SU-DHL-6 (cell line): ENCODE results near the gene ANKRD13A.

Experiments
- H2AFZ ChIP-seq: fragments of 200-600 bp; sonication (generic); 2 replicates; pipeline ENCODE4 v1.6.1; 2014; ENCODE audit warnings: low read depth, mild to moderate bottlenecking, moderate library complexity, mixed read lengths, antibody characterized with exemption, low read length; ENCODE audit not compliant: severe bottlenecking
- H3F3A ChIP-seq: fragments of 200-600 bp; shearing (Covaris generic); 2 replicates; pipeline ENCODE4 v1.6.0; 2016; ENCODE audit warnings: antibody characterized with exemption, mild to moderate bottlenecking; ENCODE audit not compliant: insufficient read depth
- H3K27ac ChIP-seq: fragments of 200-600 bp; sonication (generic); 2 replicates; pipeline ENCODE4 v1.5.1; 2016; ENCODE audit warnings: low read depth, mild to moderate bottlenecking, low read length, moderate library complexity, mixed read lengths
- H3K27me3 ChIP-seq: fragments of 200-600 bp; sonication (generic), shearing (Covaris generic); 2 replicates; pipeline ENCODE4 v1.6.0; 2014; ENCODE audit warnings: mild to moderate bottlenecking, low read length
- H3K36me3 ChIP-seq: fragments of 200-600 bp; sonication (generic); 2 replicates; pipeline ENCODE4 v1.6.1; 2014; ENCODE audit warnings: mild to moderate bottlenecking, low read length, mixed read lengths
- H3K4me2 ChIP-seq: fragments of 300-600, 200-600 bp; shearing (Covaris generic), sonication (generic); 2 replicates; pipeline ENCODE4 v1.6.0; 2014; ENCODE audit warnings: low read length, low read depth, mild to moderate bottlenecking; ENCODE audit not compliant: poor library complexity, severe bottlenecking
- H3K4me3 ChIP-seq: fragments of 200-600 bp; sonication (generic); 2 replicates; pipeline ENCODE4 v1.5.1; 2014; ENCODE audit warnings: antibody characterized with exemption, low read length, mild to moderate bottlenecking, mixed read lengths; ENCODE audit not compliant: insufficient read depth, poor library complexity, severe bottlenecking
- H3K79me2 ChIP-seq: fragments of 200-600 bp; sonication (generic); 2 replicates; pipeline ENCODE4 v1.6.1; 2014; ENCODE audit warnings: mild to moderate bottlenecking, low read length, moderate library complexity; ENCODE audit not compliant: insufficient read depth
- H3K9ac ChIP-seq: fragments of 200-600 bp; sonication (generic); 2 replicates; pipeline ENCODE4 v1.7.0; 2014; ENCODE audit warnings: mild to moderate bottlenecking, low read length
- H3K9me2 ChIP-seq: fragments of 200-600 bp; sonication (generic); replicated peaks from 2 replicates; pipeline ENCODE4 v1.6.1; 2014; ENCODE audit warnings: low read length; ENCODE audit not compliant: insufficient read depth
- H3K9me3 ChIP-seq: fragments of 200-600 bp; sonication (generic); 2 replicates; pipeline ENCODE4 v1.6.1; 2014; ENCODE audit warnings: low read length, mixed read lengths; ENCODE audit not compliant: insufficient read depth
- H4K20me1 ChIP-seq: fragments of 200-600 bp; sonication (generic); 2 replicates; pipeline ENCODE4 v1.6.1; 2014; ENCODE audit warnings: low read depth, mild to moderate bottlenecking, antibody characterized with exemption, low read length, moderate library complexity, mixed read lengths
- EZH2phosphoT487 ChIP-seq: fragments of 200-600 bp; sonication (generic), shearing (Covaris generic); conservative IDR thresholded peaks from 2 replicates; pipeline ENCODE4 v1.6.1; 2018; ENCODE audit warnings: mild to moderate bottlenecking, antibody characterized with exemption, low read length, moderate library complexity, mixed read lengths
- TF ChIP-seq, protein P1 (sequence below): fragments of 200-600 bp; sonication (generic); IDR thresholded peaks from one replicate; pipeline ENCODE4 v1.5.1; 2017; ENCODE audit warnings: antibody characterized with exemption, mild to moderate bottlenecking, low read length, moderate library complexity; ENCODE audit not compliant: insufficient read depth, poor library complexity, severe bottlenecking

Gene ANKRD13A

GRCh38 chr12:109972821-109973220, 26.4 kb upstream of the ANKRD13A start:
- Histone ChIP-seq H3K9me2 (no peaks in the 10 kb centered on the region), H3F3A (no peaks in the 10 kb centered on the region), H3K27ac (no peak overlapping the region), H3K9me3 (no peaks in the 10 kb centered on the region), H2AFZ (no peak overlapping the region), H3K4me2 (no peak overlapping the region), H3K79me2 (no peaks in the 10 kb centered on the region), H4K20me1 (no peaks in the 10 kb centered on the region), H3K36me3 (peaks cover 30% of the 10 kb centered on the region), H3K27me3 (no peaks in the 10 kb centered on the region), H3K9ac (no peak overlapping the region), H3K4me3 (no peak overlapping the region)
- TF ChIP-seq, protein P1, sequence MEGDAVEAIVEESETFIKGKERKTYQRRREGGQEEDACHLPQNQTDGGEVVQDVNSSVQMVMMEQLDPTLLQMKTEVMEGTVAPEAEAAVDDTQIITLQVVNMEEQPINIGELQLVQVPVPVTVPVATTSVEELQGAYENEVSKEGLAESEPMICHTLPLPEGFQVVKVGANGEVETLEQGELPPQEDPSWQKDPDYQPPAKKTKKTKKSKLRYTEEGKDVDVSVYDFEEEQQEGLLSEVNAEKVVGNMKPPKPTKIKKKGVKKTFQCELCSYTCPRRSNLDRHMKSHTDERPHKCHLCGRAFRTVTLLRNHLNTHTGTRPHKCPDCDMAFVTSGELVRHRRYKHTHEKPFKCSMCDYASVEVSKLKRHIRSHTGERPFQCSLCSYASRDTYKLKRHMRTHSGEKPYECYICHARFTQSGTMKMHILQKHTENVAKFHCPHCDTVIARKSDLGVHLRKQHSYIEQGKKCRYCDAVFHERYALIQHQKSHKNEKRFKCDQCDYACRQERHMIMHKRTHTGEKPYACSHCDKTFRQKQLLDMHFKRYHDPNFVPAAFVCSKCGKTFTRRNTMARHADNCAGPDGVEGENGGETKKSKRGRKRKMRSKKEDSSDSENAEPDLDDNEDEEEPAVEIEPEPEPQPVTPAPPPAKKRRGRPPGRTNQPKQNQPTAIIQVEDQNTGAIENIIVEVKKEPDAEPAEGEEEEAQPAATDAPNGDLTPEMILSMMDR, result no peak
- no peak for TF ChIP-seq EZH2phosphoT487

- Histone ChIP-seq H3K9me3 (no peaks in the 10 kb centered on the region), H4K20me1 (no peaks in the 10 kb centered on the region), H2AFZ (no peak overlapping the region), H3K27me3 (no peaks in the 10 kb centered on the region), H3K36me3 (peaks cover 52% of the 10 kb centered on the region), H3F3A (no peaks in the 10 kb centered on the region), H3K9me2 (no peaks in the 10 kb centered on the region), H3K9ac (no peak overlapping the region), H3K4me3 (no peak overlapping the region), H3K27ac (no peak overlapping the region), H3K79me2 (peaks cover 12% of the 10 kb centered on the region; the same call in 1 of the 2 replicates), H3K4me2 (no peak overlapping the region)
- TF ChIP-seq, protein P1, result no peak
- TF ChIP-seq EZH2phosphoT487, result no peak
These were observed 17.9 kb upstream of the ANKRD13A start for GRCh38 chr12:109981311-109981710.

DNA sequence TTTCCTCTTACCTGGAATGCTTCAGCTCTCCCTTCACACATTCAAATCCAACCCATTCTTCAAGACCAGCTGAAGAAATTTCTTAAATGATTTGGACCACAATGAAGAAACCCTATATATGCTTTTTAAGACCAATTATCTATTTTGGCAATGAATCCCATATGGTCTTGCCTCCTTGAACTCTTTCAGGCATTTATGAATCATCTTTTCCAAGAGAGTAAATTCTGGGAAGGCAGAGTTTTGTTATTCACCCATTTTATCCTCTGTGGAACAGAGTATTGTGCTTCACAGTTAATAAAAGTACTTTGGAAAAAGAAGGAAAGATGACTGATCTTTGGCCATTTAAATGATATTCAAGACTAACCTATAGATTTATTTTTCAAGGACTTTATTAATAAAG, 17.0 kb upstream of the ANKRD13A start:
- TF ChIP-seq, protein P1, result no peak
- no peak for TF ChIP-seq EZH2phosphoT487
- no peaks in the 10 kb centered on the region for H3F3A ChIP-seq
- no peak overlapping the region for H3K4me3 ChIP-seq
- H4K20me1 ChIP-seq, result no peaks in the 10 kb centered on the region
- H3K9ac ChIP-seq, result no peak overlapping the region
- H2AFZ ChIP-seq, result no peak overlapping the region
- no peak overlapping the region for H3K4me2 ChIP-seq
- H3K27me3 ChIP-seq, result no peaks in the 10 kb centered on the region
- peaks cover 12% of the 10 kb centered on the region; the same call in 1 of the 2 replicates for H3K79me2 ChIP-seq
- no peaks in the 10 kb centered on the region for H3K9me3 ChIP-seq
- H3K9me2 ChIP-seq, result no peaks in the 10 kb centered on the region
- peaks cover 48% of the 10 kb centered on the region for H3K36me3 ChIP-seq
- no peak overlapping the region for H3K27ac ChIP-seq
